HG03469 (cell line): ENCODE measurements around the gene PXDN.
"Not testable (repeated sequence)": the region's sequence is repeated elsewhere in the genome, so short reads cannot be mapped to it uniquely, and the experiment has no call there.

ENCODE experiments used
- ATAC-seq: cut with Tn5 transposase; IDR thresholded peaks from one replicate; pipeline ENCODE4 v1.9.1; 2021; ENCODE audit warnings: mild to moderate bottlenecking, moderate library complexity, moderate number of reproducible peaks; ENCODE audit not compliant: unreplicated experiment

PXDN gene

DNA sequence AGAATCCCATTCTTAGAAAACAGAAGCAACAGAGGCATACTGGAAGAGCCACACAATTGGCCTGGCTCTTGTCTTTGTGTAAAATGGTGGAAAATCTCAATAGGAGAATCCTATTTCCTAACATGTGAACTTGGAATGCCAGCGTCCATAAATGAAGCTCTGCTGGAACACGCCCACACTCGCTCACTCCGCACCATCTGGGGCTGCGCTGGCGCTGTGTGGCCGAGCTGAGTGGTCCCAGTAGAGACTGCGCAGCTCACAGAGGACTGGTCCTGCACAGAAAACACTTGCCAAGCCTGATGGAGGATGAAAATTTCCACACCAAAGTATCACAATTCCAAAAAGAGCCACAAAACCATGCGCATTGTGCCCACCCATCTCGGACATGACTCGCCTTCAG, 56.2 kb downstream of the PXDN start:
- ATAC-seq: no peak

DNA sequence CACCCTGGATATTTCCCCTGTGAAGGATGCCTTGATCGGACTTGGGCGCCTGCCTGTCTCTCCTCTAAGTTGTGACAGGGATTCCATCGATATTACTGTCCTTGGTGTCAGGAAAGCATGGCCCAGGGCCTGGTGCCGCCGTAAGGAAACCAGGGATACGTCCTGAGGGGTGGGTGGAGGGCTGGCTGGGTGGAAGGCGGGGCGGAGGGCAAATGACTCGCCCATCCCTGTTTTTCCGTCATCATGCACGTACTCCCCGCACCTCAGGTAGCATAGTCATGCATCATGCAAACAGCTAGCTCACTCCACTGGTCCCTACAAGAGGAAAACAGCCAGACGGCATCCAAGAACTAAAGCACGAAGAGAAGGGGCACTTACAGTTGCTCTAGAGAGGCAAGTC, 57.1 kb downstream of the PXDN start:
- ATAC-seq: no peak

DNA sequence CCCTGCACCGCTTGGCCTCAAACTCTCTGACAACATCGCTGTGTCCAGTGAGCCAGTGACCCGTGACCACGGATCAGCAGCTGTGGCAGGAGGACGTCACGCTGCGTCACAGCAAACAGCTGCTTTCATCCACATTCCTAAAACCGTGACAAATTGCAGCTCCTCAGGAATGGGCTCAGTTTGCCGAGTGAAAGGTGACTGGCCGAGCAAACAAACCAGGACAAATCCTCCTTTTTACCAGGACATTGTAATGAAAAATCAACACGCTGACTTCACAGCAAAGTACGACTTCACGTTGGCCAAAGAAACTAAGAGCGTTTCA, 57.6 kb downstream of the PXDN start:
- no peak for ATAC-seq

DNA sequence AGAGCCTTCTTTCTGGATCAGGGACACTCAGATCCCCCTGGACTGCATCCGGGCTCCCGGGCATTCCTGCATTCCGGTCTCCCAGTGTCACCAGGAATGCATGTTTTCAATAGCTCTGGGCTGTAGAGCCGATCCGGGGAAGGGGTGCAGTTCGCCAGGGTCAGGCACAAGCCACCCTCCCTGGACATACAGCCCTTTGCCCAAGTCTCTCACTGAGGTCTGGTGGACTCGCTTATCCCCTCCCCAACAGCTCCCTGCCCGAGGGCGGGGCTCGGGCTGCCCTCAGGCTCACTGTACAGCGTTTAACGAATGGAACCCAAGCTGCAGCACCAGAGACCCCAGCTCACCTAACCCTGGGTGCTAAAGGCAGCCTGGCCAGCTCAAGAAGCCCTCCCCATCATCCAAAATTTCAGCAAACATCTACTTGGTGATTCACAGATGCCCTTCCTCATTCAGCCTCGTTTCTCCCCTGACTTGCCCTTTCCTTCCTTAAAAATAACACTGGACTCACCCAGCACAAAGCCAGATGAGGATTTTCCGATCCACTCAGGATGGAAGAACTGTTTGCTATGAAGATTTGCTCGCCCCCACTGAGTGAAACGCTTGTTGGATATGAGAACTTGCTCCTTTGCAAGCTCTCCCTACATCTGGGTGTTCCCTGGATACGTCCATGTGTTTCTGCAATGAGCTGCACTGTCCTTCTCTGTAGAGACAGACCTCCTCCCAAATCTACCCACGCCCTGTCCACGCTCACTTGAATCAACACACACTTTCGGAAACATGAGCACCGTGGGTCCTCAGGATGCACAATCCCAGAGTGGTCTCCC, 58.1 kb downstream of the PXDN start:
- ATAC-seq: no peak

DNA sequence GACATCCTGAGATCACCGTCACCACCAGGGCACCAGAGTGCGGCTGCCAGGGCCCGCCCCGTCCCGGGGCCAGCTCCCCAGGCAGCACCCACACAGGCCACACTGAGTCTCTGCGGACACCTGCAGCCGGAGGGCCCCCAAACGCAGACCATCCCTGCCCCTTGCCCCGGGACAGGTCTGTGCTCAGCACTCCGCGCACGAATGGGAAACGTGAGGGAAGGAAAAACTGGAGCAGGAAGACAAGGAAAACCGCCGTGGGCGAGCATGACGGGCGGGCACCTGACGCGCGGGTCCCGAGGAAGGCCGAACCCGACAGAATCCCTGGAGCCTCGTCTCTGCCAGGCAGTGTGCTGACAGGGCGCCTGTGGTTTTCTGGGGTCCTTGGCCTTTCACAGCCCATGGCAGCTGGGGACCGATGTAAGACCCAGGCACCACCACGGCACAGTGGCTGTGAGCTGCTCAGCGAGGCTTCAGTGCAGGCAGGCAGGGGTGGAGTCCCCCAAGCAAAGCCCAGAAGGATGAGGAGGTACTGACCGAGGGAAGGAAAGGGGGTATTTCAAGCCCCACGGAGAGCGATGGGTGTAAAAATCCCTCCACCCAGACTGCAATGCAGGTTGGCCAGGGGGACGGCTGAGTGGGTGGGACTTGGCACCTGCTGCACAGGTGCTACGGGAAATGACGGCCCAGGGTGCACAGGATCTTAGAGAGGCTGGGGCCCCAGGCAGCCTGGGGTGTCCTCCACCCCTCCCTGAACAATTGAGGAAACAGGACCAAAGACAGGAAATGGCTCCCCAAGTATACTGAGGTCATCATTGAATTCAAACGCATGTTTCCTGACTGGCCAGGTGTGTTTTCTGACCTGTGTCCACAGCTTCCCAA, 59.0 kb downstream of the PXDN start:
- no peak for ATAC-seq

DNA sequence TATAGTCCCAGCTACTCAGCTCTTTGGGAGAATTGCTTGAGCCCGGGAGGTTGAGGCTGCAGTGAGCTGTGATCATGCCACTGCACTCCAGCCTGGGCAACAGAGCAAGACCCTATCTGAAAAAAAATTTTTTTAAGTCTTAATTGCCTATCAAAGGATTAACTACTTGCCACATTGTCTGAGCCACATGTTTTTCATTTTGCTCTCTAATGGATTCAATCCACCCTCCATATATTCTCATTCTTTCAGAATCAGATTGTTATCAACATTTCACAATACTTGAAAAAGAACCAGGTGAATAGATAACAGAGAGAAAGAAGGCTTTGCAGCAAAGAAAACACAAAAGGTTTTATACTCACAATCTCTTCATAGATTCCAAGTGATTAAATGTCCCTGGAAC, 61.0 kb downstream of the PXDN start:
- no peak for ATAC-seq

DNA sequence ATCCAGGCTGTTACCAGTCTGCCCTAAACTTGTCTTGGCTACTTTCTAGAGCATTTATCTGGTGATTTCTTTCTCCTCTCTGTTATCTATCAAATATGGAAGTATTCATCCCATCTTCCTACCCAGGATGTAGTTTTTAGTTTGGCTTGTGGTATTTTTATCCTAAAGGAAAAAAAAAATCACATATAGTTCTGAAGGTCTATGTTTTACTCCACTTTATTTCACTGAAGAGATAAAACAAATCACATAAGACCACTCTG, 62.2 kb downstream of the PXDN start:
- ATAC-seq: no peak

DNA sequence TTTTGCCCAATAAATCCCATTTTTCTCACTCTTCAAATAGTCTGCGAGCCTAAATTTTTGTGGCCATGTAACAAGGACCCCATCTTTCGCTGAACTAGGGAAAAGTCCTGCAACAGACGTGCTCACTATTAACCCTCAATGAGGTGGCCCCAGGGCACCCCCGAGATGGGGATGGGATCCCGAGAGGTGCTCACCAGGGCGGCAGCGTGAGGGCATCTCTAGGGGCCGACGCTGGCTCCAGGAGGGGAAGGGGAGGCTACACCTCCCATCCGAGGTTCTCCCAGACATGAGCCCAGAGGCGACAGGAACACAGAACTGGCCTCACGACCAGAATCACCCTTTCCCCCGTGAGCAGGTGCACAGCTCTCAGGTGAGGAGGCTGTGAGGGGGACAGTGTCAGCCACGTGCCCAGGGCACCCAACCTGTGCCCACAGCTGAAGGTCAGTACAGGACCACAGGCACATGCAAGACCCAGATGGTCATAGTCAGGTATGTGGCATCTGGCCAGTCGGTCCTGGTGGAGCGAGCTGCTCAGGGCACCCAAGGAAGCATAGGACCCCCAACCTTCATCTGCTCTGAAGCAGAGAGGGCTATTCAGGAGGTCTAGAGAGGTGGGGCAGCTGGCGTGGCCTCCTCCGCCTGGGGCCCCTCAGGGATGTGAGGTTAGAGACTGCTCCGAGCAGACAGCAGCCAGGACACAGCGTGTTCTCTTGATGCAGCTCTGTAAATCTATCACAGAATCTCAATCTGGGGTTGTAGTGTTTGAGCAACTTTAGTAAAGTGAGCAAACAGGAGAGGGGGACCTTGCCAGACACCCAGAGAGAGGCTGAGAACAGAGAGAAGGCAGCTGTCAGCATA, 62.8 kb downstream of the PXDN start:
- ATAC-seq: no peak

DNA sequence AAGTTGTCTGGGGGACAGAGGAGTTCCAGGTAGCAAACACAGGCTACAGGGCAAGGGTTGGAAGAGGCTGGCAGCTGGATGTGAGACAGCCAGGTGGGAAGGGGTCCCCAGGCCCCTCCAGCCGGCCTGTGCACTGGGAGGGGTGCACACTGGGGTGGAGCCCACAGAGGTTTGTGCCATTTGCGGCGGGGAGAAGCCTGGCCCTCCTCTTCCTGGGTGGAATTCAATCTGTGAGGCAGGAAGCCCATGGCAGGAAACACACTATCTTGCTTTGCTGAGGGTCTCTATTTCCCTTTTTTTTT, 63.3 kb downstream of the PXDN start:
- no peak for ATAC-seq

DNA sequence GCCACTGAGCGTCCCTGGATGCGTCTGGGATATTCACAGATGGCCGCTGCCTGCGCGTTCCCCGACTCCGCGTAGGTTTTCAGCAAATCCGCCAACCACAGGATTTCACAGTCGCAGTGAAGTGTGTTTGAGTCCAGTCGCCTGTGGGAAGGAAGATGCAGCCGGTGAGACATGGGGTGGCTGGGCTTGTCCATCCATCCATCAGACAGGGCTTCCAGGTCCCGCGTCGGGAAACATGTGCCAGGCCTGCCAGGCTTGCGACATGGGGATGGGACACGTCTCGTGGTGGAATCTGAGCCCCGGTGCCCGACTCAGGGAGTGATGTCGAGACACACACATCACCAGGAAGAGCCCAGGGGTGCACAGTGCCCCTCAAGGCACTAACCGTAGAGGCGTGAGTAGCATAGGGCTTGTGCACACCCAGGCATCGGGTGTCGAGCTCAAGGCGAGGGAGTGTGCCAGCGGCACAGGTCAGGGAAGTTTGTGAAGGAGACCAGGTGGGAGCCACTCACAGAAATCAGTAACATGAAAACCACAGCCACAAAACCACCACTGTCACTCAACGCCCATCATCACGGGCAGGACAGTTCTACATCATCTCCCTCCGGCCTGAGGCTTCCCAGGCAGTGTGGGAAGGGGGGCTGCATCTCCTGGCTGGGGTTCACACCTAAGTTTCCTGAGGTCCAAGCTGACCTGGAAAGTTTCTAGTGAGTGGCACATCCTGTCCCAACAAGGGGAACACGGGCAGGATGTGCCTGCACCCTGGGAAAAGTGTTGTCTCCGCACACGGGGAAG, 63.9 kb downstream of the PXDN start:
- no peak for ATAC-seq

DNA sequence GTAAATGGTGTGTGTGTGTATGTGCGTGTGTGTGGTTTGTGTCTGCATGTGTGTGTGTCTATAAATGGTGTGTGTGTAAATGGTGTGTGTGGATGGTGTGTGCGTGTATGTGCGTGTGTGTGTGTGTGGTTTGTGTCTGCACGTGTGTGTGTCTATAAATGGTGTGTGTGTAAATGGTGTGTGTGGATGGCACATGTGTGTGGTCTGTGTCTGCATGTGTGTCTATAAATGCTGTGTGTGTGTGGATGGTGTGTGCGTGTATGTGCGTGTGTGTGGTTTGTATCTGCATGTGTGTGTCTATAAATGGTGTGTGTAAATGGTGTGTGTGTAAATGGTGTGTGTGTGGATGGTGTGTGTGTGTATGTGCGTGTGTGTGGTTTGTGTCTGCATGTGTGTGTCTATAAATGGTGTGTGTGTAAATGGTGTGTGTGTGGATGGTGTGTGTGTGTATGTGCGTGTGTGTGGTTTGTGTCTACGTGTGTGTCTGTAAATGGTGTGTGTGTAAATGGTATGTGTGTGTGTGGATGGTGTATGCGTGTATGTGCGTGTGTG, 64.8 kb downstream of the PXDN start:
- ATAC-seq: not testable (repeated sequence)

DNA sequence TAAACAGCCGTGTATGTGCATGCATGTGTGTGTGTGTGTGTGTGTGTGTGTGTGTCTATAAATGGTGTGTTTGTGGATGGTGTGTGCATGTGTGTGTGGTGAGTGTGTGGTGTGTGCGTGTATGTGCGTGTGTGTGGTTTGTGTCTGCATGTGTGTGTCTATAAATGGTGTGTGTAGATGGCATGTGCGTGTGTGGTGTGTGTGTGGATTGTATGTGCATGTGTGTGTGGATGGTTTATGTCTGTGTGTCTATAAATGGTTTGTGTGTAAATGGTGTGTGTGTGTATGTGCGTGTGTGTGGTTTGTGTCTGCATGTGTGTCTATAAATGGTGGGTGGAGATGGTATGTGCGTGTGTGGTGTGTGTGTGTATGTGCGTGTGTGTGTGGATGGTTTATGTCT, 65.2 kb downstream of the PXDN start:
- ATAC-seq: not testable (repeated sequence)

DNA sequence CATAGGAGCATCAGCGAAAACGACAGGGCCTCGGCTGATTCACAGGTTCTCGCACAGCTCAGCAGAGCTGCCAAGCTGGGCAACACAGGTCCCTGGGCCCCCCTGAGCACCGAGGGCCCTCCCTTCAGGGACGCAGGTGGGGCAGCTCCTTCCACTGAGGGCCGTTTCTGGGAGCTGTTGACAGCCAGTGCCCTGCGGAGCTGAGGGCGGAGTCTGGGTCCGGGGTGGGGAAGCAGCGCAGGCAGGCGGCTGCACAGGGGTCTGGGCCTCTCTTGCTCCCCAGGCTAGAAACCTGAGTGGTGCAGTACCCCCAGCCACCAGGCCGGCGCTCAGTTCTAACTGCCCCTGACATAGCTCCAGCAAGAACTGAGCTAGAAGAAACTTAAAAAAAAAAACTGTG, 65.7 kb downstream of the PXDN start:
- no peak for ATAC-seq

DNA sequence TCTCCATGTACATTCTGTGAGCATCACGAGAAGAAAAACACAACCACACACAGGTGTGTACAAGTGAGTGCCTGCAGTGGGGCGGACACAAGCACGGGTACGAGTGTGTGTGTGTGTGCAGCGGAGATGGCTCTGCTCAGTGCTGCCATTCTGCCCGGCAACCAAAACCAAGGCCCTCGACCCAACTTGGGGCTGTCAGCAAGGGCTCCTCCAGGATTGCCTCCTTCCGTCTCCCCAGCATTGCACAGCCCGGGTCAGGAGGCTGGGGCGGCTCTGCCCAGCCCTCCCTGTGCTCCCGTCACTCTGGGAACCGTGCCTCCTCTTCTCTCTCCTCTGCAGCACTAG, 66.5 kb downstream of the PXDN start:
- ATAC-seq: no peak

DNA sequence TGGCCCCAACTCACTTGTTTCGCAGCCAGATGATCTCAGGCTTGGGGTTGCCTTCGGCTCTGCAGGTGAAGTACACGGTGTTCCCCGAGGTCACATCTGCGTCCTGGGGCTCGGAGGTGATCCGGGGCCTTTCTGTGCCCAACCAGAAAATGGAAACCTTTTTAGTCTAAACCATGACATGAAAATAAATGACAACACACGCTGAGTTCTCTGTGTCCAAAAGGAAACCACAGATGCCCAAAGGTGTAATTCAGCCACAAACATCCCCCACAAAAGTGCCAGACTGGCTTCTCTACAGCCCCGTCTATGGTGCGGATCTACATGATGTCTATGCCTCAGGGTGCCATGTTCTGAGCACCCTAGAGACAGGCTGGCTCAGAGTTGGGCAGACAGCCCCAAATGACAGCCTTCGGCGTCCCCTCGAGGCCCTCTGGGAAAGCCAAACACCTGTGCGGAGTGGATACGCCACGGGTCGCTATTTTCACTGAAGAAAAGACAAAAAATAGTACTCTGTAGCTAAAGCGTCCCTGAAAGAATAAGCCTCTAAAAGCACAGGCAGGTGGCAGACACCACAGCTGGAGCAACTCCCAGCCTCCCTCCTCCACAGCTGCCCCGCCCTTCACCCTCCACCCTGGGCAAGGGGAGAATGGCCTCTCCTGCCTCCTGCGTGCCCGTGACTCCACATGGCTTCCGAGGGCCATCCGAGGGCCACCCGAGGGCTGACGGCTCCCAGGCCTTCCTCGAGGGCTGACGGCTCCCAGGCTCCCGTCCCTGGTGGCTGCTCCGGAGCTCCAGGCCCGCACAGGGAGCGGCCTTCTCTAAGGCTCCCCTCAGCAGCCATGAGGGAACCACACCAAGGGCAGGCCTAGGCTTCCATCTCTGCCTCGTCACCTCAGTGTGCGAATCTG, 67.1 kb downstream of the PXDN start:
- ATAC-seq: no peak

DNA sequence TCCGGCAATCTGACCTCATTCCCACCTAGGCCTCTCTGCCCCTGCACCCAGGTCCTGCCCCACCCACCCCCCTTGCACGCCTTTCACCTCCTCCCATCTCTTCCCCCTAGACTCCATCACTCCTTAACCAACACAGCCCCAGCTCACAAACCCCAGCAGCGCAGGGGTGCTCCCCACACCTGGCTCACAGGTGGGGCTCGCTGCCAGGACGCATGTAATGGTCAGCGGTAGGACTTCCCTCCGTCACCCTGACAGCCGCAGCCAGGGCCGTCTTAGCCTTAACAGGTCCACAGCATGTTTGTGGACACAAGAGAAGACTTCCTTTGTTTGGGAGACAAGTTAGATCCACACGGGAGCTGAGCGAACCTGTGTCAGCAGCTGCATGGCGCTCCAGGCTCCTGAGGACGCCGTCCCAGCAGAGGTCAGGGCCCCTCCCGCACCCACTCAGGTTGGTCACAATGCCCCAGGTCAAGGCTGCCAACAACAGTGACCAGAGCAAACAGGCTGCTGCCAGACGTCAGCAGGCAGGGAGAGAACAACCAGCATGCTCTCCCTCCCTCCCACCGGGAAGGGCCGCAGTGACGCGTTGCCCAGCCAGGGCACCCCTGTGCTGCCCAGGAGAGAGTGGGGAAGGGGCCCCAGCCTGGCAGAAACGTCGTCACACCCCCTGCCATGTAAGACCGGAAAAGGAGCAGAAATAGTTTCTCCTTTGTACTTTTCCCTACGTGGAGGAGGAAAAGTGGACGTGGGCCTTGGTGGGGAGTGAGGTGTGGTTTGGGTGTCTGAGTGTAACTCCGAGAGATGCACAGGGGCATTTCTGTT, 68.0 kb downstream of the PXDN start:
- ATAC-seq: no peak

DNA sequence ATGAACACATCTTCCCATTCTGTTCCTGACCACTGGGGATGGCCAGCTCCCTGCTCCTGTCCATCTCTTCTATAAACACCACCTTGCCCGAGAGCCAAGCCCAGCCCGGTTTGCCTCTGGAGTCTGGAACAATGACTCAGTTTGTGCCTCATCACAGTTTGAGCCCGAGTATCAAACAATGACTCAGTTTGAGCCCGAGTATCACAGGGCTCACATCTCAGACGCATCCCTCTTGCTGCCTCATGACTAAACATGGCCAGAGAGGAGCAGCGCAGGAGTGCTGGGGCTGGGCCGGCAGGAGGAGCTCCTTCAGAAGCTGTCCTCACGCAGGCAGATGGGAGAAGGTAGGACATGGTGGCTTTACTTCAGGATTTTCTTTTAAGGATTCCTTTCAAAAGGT, 68.7 kb downstream of the PXDN start:
- ATAC-seq: no peak

DNA sequence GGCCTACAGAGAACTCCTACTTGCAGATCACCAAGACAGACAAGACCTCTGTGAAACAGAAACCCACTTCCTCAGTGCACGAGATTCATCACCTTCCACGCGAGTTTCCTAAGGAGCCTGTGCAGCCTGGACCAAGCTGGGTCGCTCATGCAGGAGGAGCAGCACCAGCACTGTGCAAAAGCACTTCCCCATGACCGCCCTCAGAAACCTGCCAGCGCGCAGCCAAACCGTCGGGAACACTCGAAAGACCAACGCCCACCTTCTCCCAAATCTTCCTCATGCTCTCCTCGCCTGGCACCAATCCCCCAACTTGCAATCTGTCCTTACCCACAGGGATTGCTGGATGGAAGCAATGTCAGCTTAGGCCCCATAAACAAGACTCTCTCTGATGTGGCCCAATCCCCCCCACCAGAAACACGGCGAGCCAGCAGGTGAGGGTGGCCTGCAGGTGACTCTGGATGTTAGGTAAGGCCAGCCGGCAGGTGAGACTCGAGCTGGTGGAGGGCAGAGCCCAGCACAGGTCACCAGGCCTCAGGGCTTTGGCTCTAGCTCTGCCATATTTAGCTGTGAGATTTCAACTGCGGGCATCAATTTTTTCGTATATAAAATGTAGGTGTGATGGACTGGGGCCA, 69.4 kb downstream of the PXDN start:
- ATAC-seq: no peak

DNA sequence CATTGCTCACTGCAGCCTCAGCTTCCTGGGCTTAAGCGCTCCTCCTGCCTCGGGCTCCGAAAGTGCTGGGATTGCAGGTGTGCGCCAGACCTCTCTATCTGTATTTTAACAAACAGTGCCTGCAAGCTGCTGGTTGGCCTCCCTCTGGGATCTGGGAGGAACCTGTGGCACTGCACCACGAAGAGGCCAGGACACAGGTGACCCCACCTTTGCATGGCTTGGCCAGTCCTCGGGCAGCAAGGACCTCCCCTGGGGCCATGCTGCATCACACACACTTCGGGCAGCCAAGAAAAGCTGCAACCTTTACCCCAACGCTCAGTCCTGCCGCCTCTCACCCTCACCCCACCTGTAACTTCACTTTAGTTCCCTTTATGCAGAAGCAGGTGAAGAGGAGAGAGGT, 70.0 kb downstream of the PXDN start:
- no peak for ATAC-seq
